ENCODE results near the gene MMP12. TPM values are rescaled to one million over a fixed set of nuclear protein-coding genes. Genes with fewer than 3 reads are reported as not detected.
A peak's percentile ranks its signal among the peaks of the same experiment; 100 is the strongest.

MMP12 gene
- total RNA-seq, 2 experiments from 2014 or later: not detected

- no peak overlapping the region for H3K4me3 Mint-ChIP-seq
- H3K27ac Mint-ChIP-seq: no peak overlapping the region
- no peaks in the 10 kb centered on the region for H3K36me3 Mint-ChIP-seq
- H3K9me3 Mint-ChIP-seq: no peaks in the 10 kb centered on the region
- POLR2A ChIA-PET: no interaction called here
- H3K4me1 Mint-ChIP-seq: no peaks in the 10 kb centered on the region
- peaks cover under 1% of the 10 kb centered on the region for H3K27me3 Mint-ChIP-seq
- ATAC-seq (ENCODE audit: low read depth) (no peak), DNase-seq (no peak)
These were observed 37.1 kb downstream of the MMP12 start for GRCh38 chr11:102837646-102838045.

GRCh38 chr11:102837156-102837555 lies 37.6 kb downstream of the MMP12 start:
- DNase-seq (no peak), ATAC-seq (ENCODE audit: low read depth) (no peak)
- H3K27me3 Mint-ChIP-seq: peaks cover 2% of the 10 kb centered on the region
- H3K9me3 Mint-ChIP-seq: no peaks in the 10 kb centered on the region
- no peaks in the 10 kb centered on the region for H3K36me3 Mint-ChIP-seq
- POLR2A ChIA-PET: no interaction called here
- no peak overlapping the region for H3K27ac Mint-ChIP-seq
- H3K4me3 Mint-ChIP-seq: no peak overlapping the region
- H3K4me1 Mint-ChIP-seq: no peaks in the 10 kb centered on the region

- no peak overlapping the region for H3K4me3 Mint-ChIP-seq
- peaks cover 7% of the 10 kb centered on the region for H3K27me3 Mint-ChIP-seq
- POLR2A ChIA-PET: no interaction called here
- no peaks in the 10 kb centered on the region for H3K9me3 Mint-ChIP-seq
- H3K27ac Mint-ChIP-seq: no peak overlapping the region
- H3K4me1 Mint-ChIP-seq: no peaks in the 10 kb centered on the region
- no peak for DNase-seq
- no peak for ATAC-seq (ENCODE audit: low read depth)
- no peaks in the 10 kb centered on the region for H3K36me3 Mint-ChIP-seq
These were observed 38.4 kb downstream of the MMP12 start for GRCh38 chr11:102836290-102836875.

GRCh38 chr11:102833731-102834130 lies 41.1 kb downstream of the MMP12 start:
- no peak for ATAC-seq (ENCODE audit: low read depth)
- POLR2A ChIA-PET: no interaction called here
- peaks cover 22% of the 10 kb centered on the region for H3K27me3 Mint-ChIP-seq

GRCh38 chr11:102832612-102833011 lies 42.2 kb downstream of the MMP12 start:
- POLR2A ChIA-PET: no interaction called here
- H3K27ac Mint-ChIP-seq: no peak overlapping the region
- no peaks in the 10 kb centered on the region for H3K4me1 Mint-ChIP-seq
- no peak for DNase-seq
- H3K4me3 Mint-ChIP-seq: no peak overlapping the region
- ATAC-seq (ENCODE audit: low read depth): no peak
- no peaks in the 10 kb centered on the region for H3K9me3 Mint-ChIP-seq
- H3K36me3 Mint-ChIP-seq: no peaks in the 10 kb centered on the region
- peaks cover 22% of the 10 kb centered on the region for H3K27me3 Mint-ChIP-seq

More at GRCh38 chr11:102833731-102834130, 41.1 kb downstream of the MMP12 start:
- Mint-ChIP-seq H3K27ac (no peak overlapping the region), H3K36me3 (no peaks in the 10 kb centered on the region), H3K4me3 (no peak overlapping the region), H3K4me1 (no peaks in the 10 kb centered on the region), H3K9me3 (no peaks in the 10 kb centered on the region)
- DNase-seq: no peak

GRCh38 chr11:102831489-102832440 lies 43.0 kb downstream of the MMP12 start:
- POLR2A ChIA-PET: no interaction called here

GRCh38 chr11:102831128-102831488 lies 43.7 kb downstream of the MMP12 start:
- no peak for ATAC-seq (ENCODE audit: low read depth)
- DNase-seq: no peak
- Mint-ChIP-seq H3K4me1 (no peaks in the 10 kb centered on the region), H3K9me3 (no peaks in the 10 kb centered on the region), H3K27me3 (peaks cover 22% of the 10 kb centered on the region), H3K27ac (no peak overlapping the region), H3K4me3 (no peak overlapping the region), H3K36me3 (no peaks in the 10 kb centered on the region)
- POLR2A ChIA-PET: no interaction called here

More at GRCh38 chr11:102831489-102832440, 43.0 kb downstream of the MMP12 start:
- Mint-ChIP-seq H3K4me1 (no peaks in the 10 kb centered on the region), H3K27ac (no peak overlapping the region), H3K27me3 (peaks cover 22% of the 10 kb centered on the region), H3K36me3 (no peaks in the 10 kb centered on the region), H3K9me3 (no peaks in the 10 kb centered on the region), H3K4me3 (peak overlapping the region; percentile 3)
- ATAC-seq (ENCODE audit: low read depth): no peak
- peak; percentile 36 for DNase-seq

- H3K4me3 Mint-ChIP-seq: no peak overlapping the region
- POLR2A ChIA-PET: no interaction called here
- H3K27ac Mint-ChIP-seq: no peak overlapping the region
- no peaks in the 10 kb centered on the region for H3K4me1 Mint-ChIP-seq
- H3K27me3 Mint-ChIP-seq: peaks cover 22% of the 10 kb centered on the region
- H3K36me3 Mint-ChIP-seq: no peaks in the 10 kb centered on the region
- DNase-seq (no peak), ATAC-seq (ENCODE audit: low read depth) (no peak)
- H3K9me3 Mint-ChIP-seq: no peaks in the 10 kb centered on the region
These were observed 44.6 kb downstream of the MMP12 start for GRCh38 chr11:102830001-102830727.

GRCh38 chr11:102829316-102830000 lies 45.3 kb downstream of the MMP12 start:
- peaks cover 22% of the 10 kb centered on the region for H3K27me3 Mint-ChIP-seq
- DNase-seq: no peak
- H3K36me3 Mint-ChIP-seq: no peaks in the 10 kb centered on the region

GRCh38 chr11:102824556-102824955 lies 50.2 kb downstream of the MMP12 start:
- no peaks in the 10 kb centered on the region for H3K27me3 Mint-ChIP-seq
- no peaks in the 10 kb centered on the region for H3K36me3 Mint-ChIP-seq
- DNase-seq (no peak), ATAC-seq (ENCODE audit: low read depth) (no peak)
- H3K4me3 Mint-ChIP-seq: no peak overlapping the region
- H3K4me1 Mint-ChIP-seq: no peaks in the 10 kb centered on the region
- no peaks in the 10 kb centered on the region for H3K9me3 Mint-ChIP-seq
- H3K27ac Mint-ChIP-seq: no peak overlapping the region
- POLR2A ChIA-PET: no interaction called here

More at GRCh38 chr11:102829316-102830000, 45.3 kb downstream of the MMP12 start:
- POLR2A ChIA-PET: no interaction called here
- no peak overlapping the region for H3K4me3 Mint-ChIP-seq
- ATAC-seq (ENCODE audit: low read depth): no peak
- no peaks in the 10 kb centered on the region for H3K4me1 Mint-ChIP-seq
- H3K9me3 Mint-ChIP-seq: no peaks in the 10 kb centered on the region
- H3K27ac Mint-ChIP-seq: no peak overlapping the region

- DNase-seq (no peak), ATAC-seq (ENCODE audit: low read depth) (no peak)
- no peaks in the 10 kb centered on the region for H3K9me3 Mint-ChIP-seq
- H3K36me3 Mint-ChIP-seq: no peaks in the 10 kb centered on the region
- H3K4me3 Mint-ChIP-seq: no peak overlapping the region
- POLR2A ChIA-PET: no interaction called here
- no peaks in the 10 kb centered on the region for H3K27me3 Mint-ChIP-seq
- H3K4me1 Mint-ChIP-seq: no peaks in the 10 kb centered on the region
- no peak overlapping the region for H3K27ac Mint-ChIP-seq
These were observed 55.3 kb downstream of the MMP12 start for GRCh38 chr11:102819491-102819890.

GRCh38 chr11:102813484-102813883 lies 61.3 kb downstream of the MMP12 start:
- ATAC-seq (ENCODE audit: low read depth): no peak
- POLR2A ChIA-PET: no interaction called here

More at GRCh38 chr11:102813484-102813883, 61.3 kb downstream of the MMP12 start:
- H3K27ac Mint-ChIP-seq: no peak overlapping the region
- no peak overlapping the region for H3K4me3 Mint-ChIP-seq
- H3K9me3 Mint-ChIP-seq: no peaks in the 10 kb centered on the region
- H3K36me3 Mint-ChIP-seq: no peaks in the 10 kb centered on the region
- DNase-seq: no peak
- no peaks in the 10 kb centered on the region for H3K27me3 Mint-ChIP-seq
- H3K4me1 Mint-ChIP-seq: no peaks in the 10 kb centered on the region

All from activated naive CD8-positive, alpha-beta T cell treated with anti-CD3 and anti-CD28 coated beads, Interleukin-2, amount 10 ng/mL, durations not matched to agents 7 days and 5 days (primary cell).